CD4-positive, alpha-beta T cell treated with Interleukin-4 for 4 hours (primary cell): ENCODE data around the gene RNU6-9.
A peak's percentile ranks its signal among the peaks of the same experiment; 100 is the strongest.
"Not testable (repeated sequence)": the region's sequence is repeated elsewhere in the genome, so short reads cannot be mapped to it uniquely, and the experiment has no call there.

Experiments used
- DNase-seq: peaks from one replicate; pipeline ENCODE4 v3.0.0-alpha.2; 2020

The RNU6-9 gene

DNA sequence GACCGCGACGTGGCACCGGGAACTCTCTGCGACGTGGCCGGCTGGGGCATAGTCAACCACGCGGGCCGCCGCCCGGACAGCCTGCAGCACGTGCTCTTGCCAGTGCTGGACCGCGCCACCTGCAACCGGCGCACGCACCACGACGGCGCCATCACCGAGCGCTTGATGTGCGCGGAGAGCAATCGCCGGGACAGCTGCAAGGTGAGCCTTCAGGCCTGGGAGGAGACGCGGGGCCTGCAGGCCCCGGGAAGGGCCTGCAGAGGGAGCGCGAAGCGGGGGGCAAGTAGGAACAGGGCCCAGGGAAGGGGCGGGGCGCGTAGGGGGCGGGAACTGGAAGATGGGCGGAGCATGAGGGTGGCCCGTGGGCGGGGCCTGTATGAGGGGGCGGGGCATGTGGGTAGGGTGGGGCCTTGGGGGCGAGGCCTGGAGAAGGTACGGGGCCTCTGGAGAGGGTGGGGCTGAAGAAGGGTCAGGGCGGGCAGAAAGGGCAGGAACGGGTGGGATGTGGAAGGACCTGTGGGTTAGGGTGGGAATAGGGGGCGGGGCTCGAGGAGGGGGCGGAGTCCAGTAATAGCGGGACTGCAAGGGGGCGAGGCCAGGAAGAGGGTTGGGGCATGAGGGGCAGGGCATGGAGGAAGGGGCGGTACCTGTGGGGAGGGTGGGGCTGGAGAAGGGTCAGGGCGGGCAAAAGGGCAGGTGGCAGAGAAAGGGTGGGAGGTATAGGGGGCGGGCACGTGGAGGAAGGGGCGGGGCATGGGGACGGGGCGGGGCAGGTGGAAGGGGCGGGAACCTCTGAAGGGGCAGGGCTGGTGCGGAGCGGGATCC, 31.3 kb upstream of the RNU6-9 start:
- DNase-seq = peak; percentile 19

- DNase-seq = peak; percentile 53
Measured at GRCh38 chr19:862581-863314, 30.5 kb upstream of the RNU6-9 start.

DNA sequence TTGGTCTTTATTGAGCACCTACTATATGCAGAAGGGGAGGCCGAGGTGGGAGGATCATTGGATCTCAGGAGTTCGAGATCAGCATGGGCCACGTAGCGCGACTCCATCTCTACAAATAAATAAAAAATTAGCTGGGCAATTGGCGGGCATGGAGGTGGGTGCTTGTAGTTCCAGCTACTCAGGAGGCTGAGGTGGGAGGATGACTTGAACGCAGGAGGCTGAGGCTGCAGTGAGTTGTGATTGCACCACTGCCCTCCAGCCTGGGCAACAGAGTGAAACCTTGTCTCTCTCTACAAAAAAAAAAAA, 30.0 kb upstream of the RNU6-9 start:
- DNase-seq = no peak

DNA sequence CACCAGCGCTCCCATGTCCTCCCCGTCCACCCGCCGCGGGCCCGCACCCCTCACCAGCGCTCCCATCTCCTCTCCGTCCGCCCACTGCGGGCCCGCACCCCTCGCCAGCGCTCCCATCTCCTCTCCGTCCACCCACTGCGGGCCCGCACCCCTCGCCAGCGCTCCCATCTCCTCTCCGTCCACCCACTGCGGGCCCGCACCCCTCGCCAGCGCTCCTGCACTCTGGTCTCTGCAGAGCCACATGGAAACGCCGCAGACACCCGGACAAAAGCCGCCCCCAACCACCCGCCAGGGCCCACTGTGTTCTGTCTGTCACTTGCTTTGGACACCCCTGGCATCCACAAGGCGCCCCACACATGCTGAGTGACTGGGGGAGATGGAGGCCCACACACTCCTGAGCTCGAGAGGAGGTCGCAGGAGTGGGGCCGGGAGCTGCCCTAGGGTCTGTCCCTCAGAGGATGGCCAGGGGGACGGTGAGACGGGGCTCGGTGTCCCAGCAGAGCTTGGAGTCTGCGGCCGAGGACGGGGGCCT, 26.4 kb upstream of the RNU6-9 start:
- DNase-seq = no peak

DNA sequence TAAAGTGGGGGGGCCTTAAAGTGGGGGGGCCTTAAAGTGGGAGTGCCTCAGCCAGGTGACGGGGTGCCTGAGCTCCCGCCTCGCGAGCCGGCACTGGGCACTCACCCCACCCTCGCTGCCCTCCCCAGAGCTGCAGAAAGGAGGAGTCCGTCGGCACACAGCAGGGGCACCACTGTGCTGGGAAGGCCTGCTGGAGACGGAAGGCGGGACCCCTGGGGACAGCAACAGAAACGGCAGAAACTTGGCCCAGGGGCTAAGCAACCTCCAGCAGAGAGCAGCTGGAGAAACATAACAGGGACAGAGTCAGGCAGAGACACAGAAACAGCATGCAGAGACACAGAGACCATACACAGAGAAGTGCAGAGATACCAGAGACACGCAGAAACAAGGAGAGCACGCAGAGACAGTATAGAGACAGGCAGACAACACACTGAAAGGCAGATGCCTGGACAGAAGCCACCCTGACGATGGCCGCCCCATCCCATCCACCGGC, 25.9 kb upstream of the RNU6-9 start:
- no peak for DNase-seq

DNA sequence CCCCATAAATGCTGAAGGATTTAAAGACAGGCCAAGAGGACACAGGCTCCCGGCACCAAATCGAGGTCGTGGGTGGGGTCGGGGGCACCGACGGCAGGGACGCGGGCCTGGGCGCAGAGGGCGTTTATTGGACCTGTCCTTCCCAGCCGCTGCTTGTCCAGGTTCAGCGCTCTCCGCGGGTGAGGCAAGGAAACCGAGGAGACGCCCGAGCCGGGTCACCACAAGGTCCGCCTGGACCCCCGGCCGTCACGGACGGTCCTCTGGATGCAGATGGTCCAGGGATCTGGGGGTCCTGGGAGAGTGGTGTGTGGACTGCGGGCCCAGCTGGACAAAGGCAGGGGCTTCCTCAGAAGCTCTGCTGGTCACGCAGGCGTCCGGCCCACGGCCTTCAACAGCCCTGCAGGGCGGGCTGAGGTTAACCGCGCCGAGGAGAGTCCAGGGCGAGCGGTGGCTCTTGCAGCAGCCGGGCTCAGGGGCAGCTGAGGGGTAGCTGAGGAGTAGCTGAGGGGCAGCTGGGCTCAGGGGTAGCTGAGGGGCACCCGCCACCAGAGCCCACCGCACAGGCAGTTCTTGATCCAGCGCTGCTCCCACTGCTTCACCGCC, 25.3 kb upstream of the RNU6-9 start:
- DNase-seq = no peak

DNA sequence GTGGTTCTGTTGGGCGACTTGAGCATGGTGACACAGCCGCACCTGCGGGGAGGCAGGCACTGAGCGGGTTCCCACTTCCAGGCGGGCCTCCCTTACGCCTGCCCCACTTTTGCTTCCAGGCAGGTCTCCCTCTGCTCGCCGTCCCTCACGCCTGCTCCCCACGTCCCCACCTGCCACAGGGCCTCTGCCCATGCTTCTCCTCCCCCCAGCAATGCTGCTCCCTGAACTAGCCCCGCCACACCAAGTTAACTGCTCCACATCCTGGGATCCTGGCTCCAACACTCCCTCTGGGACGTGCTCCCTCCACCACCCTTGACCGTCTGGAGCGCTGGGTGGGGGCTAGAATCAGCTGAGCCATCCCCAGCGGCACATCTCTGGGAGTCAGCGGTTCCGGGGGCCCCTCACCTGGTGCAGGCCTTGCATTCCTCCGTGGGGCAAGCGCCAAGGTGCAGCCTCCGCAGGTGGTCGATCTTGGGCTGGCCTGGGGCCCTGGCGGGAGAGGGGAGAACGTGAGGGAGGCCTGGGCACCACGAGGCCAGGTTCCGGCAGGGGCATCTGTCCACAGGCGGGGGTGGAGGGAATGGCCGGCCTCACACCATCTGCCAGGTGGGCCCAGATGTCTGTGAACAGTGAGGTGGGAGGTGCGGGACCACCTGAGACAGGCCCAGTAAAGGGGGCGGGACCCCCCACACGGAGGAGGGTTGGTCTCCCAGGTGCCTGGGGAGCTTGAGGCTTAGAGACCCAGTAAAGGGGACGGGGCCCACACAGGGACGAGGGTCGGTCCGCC, 24.6 kb upstream of the RNU6-9 start:
- no peak for DNase-seq

GRCh38 chr19:869245-870177, 23.8 kb upstream of the RNU6-9 start:
- DNase-seq = no peak

GRCh38 chr19:870314-870713, 23.0 kb upstream of the RNU6-9 start:
- no peak for DNase-seq

DNA sequence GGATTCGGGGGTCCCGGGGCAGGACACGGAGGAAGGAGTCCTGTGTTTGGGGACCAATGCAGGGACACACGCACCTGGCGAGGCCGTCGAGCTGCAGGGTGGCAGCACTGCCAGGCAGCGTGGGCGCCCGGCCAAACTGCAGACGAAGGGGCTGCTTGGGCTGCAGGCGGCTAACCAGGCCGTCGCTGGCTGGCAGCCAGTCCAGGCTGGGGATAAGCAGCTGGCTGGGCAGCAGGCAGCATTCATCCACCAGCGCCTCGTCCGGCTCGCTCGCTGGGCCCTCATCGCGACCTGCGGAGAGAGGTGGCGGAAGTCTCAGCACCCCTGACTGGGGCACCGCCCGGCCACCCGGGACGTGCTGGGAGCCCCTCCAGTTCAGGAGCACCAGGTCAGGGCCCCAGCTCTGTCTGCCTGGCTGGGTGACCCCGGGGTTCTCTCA, 22.3 kb upstream of the RNU6-9 start:
- DNase-seq = no peak

- DNase-seq = no peak
Measured at GRCh38 chr19:871446-872265, 21.6 kb upstream of the RNU6-9 start.

DNA sequence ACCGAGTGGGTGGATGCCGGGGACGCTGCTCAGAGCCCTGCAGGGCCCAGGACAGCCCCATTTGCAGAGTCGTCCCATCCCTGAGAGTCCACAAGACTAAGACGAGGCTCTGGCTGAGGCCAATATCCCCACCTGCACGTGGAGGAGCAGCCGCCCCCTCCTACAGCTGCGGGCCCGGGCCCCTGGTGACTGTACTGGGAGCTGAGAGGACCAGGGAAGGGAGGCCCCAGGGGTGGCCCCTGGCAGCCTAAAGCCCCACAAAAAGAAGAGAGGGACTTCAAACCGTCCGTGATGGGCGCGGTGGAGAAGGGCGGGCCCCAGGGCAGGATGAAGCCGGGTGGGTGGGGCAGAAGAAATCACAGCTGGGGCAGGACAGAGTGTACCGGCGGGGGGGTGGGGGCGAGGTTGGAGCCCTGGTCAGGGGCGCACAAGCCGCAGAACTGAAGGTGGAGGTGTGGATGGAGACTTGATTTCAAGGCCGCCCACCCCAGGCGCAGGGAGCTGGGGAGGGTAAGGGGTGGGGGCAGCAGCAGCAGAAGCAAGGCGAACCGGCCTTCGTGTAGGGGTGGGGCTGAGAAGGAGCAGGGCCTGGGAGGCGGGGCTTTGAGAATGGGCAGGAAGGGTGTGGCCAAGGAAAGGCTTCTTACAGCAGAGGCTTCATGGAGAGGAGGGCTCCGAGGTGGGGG, 20.9 kb upstream of the RNU6-9 start:
- peak; percentile 80 for DNase-seq

DNA sequence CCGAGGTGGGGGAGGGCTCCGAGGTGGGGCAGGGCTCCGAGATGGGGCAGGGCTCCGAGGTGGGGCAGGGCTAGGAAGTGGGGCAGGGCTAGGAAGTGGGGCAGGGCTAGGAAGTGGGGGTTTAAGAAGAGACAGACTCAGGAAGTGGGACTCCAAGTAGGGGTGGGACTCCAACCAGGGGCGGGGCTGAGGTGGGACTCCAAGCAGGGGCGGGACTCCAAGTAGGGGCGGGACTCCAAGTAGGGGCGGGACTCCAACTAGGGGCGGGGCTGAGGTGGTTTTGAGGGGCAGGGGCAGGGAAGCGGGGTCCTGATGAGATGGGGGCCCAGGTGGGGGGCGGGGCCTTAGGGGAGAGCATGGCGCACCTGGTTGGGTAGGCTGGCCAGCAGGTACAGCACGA, 20.2 kb upstream of the RNU6-9 start:
- DNase-seq = peak; percentile 82

DNA sequence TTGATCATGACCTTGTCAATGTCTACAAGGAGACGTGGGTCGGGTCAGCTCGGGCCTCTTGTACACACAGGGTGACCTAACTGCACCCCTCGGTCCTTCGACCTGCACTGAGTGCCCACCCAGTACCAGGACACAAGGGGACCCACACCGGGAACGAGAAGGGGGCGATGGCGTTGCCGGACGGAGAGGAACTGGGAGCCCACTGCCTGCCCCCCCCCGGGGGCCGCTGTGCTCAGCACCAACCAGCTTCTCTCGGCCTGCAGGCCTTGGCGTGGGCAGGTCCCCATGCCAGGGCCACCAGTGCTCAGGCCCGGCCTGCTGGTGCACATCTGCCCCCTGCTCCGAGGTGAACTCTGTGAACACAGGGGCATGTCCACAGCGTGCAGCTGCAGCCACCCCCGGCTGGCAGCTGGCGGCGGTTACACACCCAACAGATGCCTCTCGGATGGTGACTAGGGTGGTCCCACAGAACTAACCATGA, 19.7 kb upstream of the RNU6-9 start:
- DNase-seq = no peak

GRCh38 chr19:875265-875879, 17.9 kb upstream of the RNU6-9 start:
- DNase-seq = no peak

- no peak for DNase-seq
Measured at GRCh38 chr19:876089-876488, 17.2 kb upstream of the RNU6-9 start.

DNA sequence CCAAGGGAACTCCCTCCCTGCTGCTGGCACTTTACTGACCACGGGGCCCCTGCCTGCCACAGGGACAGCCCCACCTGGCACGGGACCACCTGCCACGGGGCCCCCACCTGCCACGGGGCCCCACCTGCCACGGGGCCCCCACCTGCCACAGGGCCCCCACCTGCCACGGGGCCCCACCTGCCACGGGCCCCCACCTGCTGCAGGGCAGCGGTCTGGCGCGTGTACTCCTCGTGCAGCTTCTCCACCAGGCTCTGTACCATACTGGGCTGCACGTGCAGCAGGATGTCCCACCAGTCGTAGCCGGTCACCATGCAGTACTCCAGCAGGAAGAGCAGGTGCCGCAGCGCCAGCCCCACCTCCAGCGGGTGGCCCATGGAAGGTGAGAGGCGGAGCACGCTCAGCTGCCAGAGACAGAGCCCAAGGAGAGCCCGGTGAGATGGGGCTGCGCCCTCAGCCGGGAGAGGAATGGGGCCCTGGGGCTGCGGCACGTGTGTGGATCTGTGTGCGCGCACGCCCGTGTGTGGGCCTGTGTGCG, 16.4 kb upstream of the RNU6-9 start:
- DNase-seq = no peak

- DNase-seq = not testable (repeated sequence)
Measured at GRCh38 chr19:877992-878660, 15.2 kb upstream of the RNU6-9 start.
